ENCODE measurements around the gene RPL12.

- TF ChIP-seq POLR2AphosphoS5 (IDR thresholded peaks at IDR 0.05; ENCODE audit: insufficient read depth in 1 of 2, low read depth in 1 of 2): no peak
- no peak for TF ChIP-seq POLR2A (IDR thresholded peaks at IDR 0.05)
These were observed 47.6 kb downstream of the RPL12 start for GRCh38 chr9:127403507-127404192.
